ENCODE results near the gene ABCA3. TPM values are rescaled to one million over a fixed set of nuclear protein-coding genes. Genes with fewer than 3 reads are reported as not detected.

ABCA3 gene
- total RNA-seq, 2 experiments from 2014 or later: 2.9 to 3.6 TPM

DNA sequence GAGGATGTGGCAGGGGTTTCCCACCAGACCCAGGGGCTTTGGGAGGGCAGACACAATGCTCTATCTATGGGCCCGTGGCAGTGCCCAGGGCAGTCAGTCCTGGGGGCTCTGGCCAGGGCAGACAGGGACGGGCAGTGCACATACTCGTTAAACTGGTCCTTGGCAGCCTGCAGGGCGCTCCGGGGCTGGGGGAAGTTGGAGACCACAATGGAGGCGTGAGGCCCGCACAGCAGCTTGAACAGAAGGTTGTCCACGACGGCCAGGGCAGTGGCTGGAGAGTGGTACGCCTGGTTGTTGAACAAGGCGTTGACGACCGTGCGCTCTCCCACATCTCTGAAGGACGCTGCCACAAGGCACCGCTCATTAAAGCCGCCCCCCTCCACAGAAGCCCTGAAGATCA lies 54.0 kb downstream of the ABCA3 start:
- no peaks in the 10 kb centered on the region for H3K36me3 Mint-ChIP-seq (ENCODE audit: low read depth)
- no peak for TF ChIP-seq CTCF (IDR thresholded peaks at IDR 0.05)
- no peaks in the 10 kb centered on the region for H3K4me1 Mint-ChIP-seq (ENCODE audit: low read depth)
- CTCF ChIA-PET: interaction anchor here (1.0 kb wide), 1 partner anchor 136 kb away, joined by 3 read pairs; no protein-coding TSS in a partner anchor
- POLR2A ChIA-PET: no interaction called here
- intact Hi-C loops (cut with micrococcal nuclease): no loop called here
- no peak for DNase-seq
- no peaks in the 10 kb centered on the region for H3K27me3 Mint-ChIP-seq
- no peak overlapping the region for H3K27ac Mint-ChIP-seq
- no peak for ATAC-seq
- no peaks in the 10 kb centered on the region for H3K9me3 Mint-ChIP-seq
- no peak overlapping the region for H3K4me3 Mint-ChIP-seq

- H3K9me3 Mint-ChIP-seq: no peaks in the 10 kb centered on the region
- ATAC-seq (no peak), DNase-seq (no peak)
- intact Hi-C loops (cut with micrococcal nuclease): no loop called here
- ChIA-PET POLR2A (no interaction called here), CTCF (no interaction called here)
- no peak for TF ChIP-seq CTCF (IDR thresholded peaks at IDR 0.05)
- H3K4me1 Mint-ChIP-seq (ENCODE audit: low read depth): no peaks in the 10 kb centered on the region
- no peaks in the 10 kb centered on the region for H3K27me3 Mint-ChIP-seq
- H3K4me3 Mint-ChIP-seq: no peak overlapping the region
- no peaks in the 10 kb centered on the region for H3K36me3 Mint-ChIP-seq (ENCODE audit: low read depth)
- no peak overlapping the region for H3K27ac Mint-ChIP-seq
These were observed 54.8 kb downstream of the ABCA3 start for GRCh38 chr16:2285731-2286191.

- H3K9me3 Mint-ChIP-seq: no peaks in the 10 kb centered on the region
- intact Hi-C loops (cut with micrococcal nuclease): no loop called here
- H3K27me3 Mint-ChIP-seq: no peaks in the 10 kb centered on the region
- H3K4me3 Mint-ChIP-seq: no peak overlapping the region
- DNase-seq: no peak
- ChIA-PET POLR2A (no interaction called here), CTCF (no interaction called here)
- no peak overlapping the region for H3K27ac Mint-ChIP-seq
- no peaks in the 10 kb centered on the region for H3K4me1 Mint-ChIP-seq (ENCODE audit: low read depth)
- TF ChIP-seq CTCF (IDR thresholded peaks at IDR 0.05): no peak
- H3K36me3 Mint-ChIP-seq (ENCODE audit: low read depth): no peaks in the 10 kb centered on the region
- ATAC-seq: no peak
These were observed 55.5 kb downstream of the ABCA3 start for GRCh38 chr16:2284797-2285576.

GRCh38 chr16:2284001-2284770 lies 56.3 kb downstream of the ABCA3 start:
- H3K4me3 Mint-ChIP-seq: no peak overlapping the region
- no peak overlapping the region for H3K27ac Mint-ChIP-seq
- H3K36me3 Mint-ChIP-seq (ENCODE audit: low read depth): no peaks in the 10 kb centered on the region
- H3K27me3 Mint-ChIP-seq: no peaks in the 10 kb centered on the region
- CTCF ChIA-PET: no interaction called here
- no peak for TF ChIP-seq CTCF (IDR thresholded peaks at IDR 0.05)
- no peak for DNase-seq
- no peaks in the 10 kb centered on the region for H3K9me3 Mint-ChIP-seq
- ATAC-seq: no peak
- POLR2A ChIA-PET: no interaction called here
- intact Hi-C loops (cut with micrococcal nuclease): no loop called here
- no peaks in the 10 kb centered on the region for H3K4me1 Mint-ChIP-seq (ENCODE audit: low read depth)
